T-helper 1 cell treated with Interleukin-12 subunit alpha and Interleukin-12 subunit beta and Interleukin-4 antibody, amounts not matched to agents 30 ng/mL and 1 ng/mL, for 36 hours (primary cell): ENCODE results near the gene PRG2. TPM values are rescaled to one million over a fixed set of nuclear protein-coding genes. Genes with fewer than 3 reads are reported as not detected.

ENCODE experiments used
- intact Hi-C: fragments of 100-400 bp; cut with micrococcal nuclease; formaldehyde crosslinking; loops from one replicate; pipeline ENCODE4 v1.15.1; 2024
- total RNA-seq: library from RNA; stranded (reverse); gene quantifications from 2 replicates; pipeline ENCODE4 v1.2.3, GENCODE V29; 2022

The PRG2 gene
- total RNA-seq, 1 donor from 2014 or later = not detected

GRCh38 chr11:57353036-57353435 is 37.4 kb downstream of the PRG2 start:
- intact Hi-C loops = loop anchor here (5.0 kb wide), 1 partner anchor 511 kb away; no protein-coding TSS in a partner anchor

- intact Hi-C loops = loop anchor here (5.0 kb wide), 2 partner anchors 507 to 1438 kb away; no protein-coding TSS in a partner anchor
Observed at GRCh38 chr11:57349491-57350274, 40.8 kb downstream of the PRG2 start.

GRCh38 chr11:57348636-57349313 is 41.7 kb downstream of the PRG2 start:
- intact Hi-C loops = loop anchor here (5.0 kb wide), 1 partner anchor 1439 kb away; no protein-coding TSS in a partner anchor

GRCh38 chr11:57348052-57348451 is 42.4 kb downstream of the PRG2 start:
- intact Hi-C loops = loop anchor here (5.0 kb wide), 1 partner anchor 1439 kb away; no protein-coding TSS in a partner anchor

GRCh38 chr11:57347336-57347735 is 43.1 kb downstream of the PRG2 start:
- intact Hi-C loops = loop anchor here (5.0 kb wide), 1 partner anchor 1440 kb away; no protein-coding TSS in a partner anchor

GRCh38 chr11:57345555-57346211 is 44.8 kb downstream of the PRG2 start:
- intact Hi-C loops = loop anchor here (1.0 to 5.0 kb wide), 8 partner anchors 9 to 1442 kb away; partner anchors contain the start of gene RTN4RL2

- intact Hi-C loops = loop anchor here (1.0 to 5.0 kb wide), 8 partner anchors 9 to 1442 kb away; partner anchors contain the start of gene RTN4RL2
Observed at GRCh38 chr11:57344826-57345225, 45.6 kb downstream of the PRG2 start.

GRCh38 chr11:57343825-57344224 is 46.6 kb downstream of the PRG2 start:
- intact Hi-C loops = loop anchor here (2.0 kb wide), 1 partner anchor 113 kb away; no protein-coding TSS in a partner anchor

GRCh38 chr11:57342702-57343101 is 47.7 kb downstream of the PRG2 start:
- intact Hi-C loops = no loop called here

GRCh38 chr11:57341250-57341808 is 49.1 kb downstream of the PRG2 start:
- intact Hi-C loops = no loop called here

- intact Hi-C loops = no loop called here
Observed at GRCh38 chr11:57340039-57340615, 50.3 kb downstream of the PRG2 start.

- intact Hi-C loops = loop anchor here (5.0 kb wide), 1 partner anchor 1803 kb away; the partner anchor contains the start of gene FAM111A
Observed at GRCh38 chr11:57339328-57339727, 51.1 kb downstream of the PRG2 start.

- intact Hi-C loops = loop anchor here (5.0 kb wide), 1 partner anchor 1804 kb away; the partner anchor contains the start of gene FAM111A
Observed at GRCh38 chr11:57338142-57338541, 52.3 kb downstream of the PRG2 start, which contains the start of gene P2RX3. P2RX3 (plus strand) TSS chr11:57338352; CDS start chr11:57338551, 199 bp downstream.

GRCh38 chr11:57336856-57337255 is 53.6 kb downstream of the PRG2 start:
- intact Hi-C loops = loop anchor here (1.0 to 5.0 kb wide), 4 partner anchors 8 to 1805 kb away; partner anchors contain the start of genes FAM111A and TIMM10

Other genes starting within 250 kb of the PRG2 start
- not detected in 2 replicates for gene LRRC55, start 208.7 kb downstream of the PRG2 start, total RNA-seq
- not detected in 2 replicates for gene APLNR, start 153.4 kb downstream of the PRG2 start, total RNA-seq
- 12.4 and 14.1 TPM in 2 replicates for gene TNKS1BP1, start 65.7 kb downstream of the PRG2 start, total RNA-seq
- 152 TPM in 2 replicates for gene SSRP1, start 54.8 kb downstream of the PRG2 start, total RNA-seq
- gene P2RX3, start 52.3 kb downstream of the PRG2 start, total RNA-seq = not detected in 2 replicates
- gene PRG3, start 9.5 kb downstream of the PRG2 start, total RNA-seq = not detected in 2 replicates
- gene SLC43A3, start 36.5 kb upstream of the PRG2 start, total RNA-seq = 52.6 and 54.2 TPM in 2 replicates
- 0.12 and 0.34 TPM in 2 replicates for gene RTN4RL2, start 69.9 kb upstream of the PRG2 start, total RNA-seq
- 12.9 and 14.1 TPM in 2 replicates for gene SLC43A1, start 125.1 kb upstream of the PRG2 start, total RNA-seq
- gene TIMM10, start 140.1 kb upstream of the PRG2 start, total RNA-seq = 54.1 and 60.8 TPM in 2 replicates
- gene SMTNL1, start 146.9 kb upstream of the PRG2 start, total RNA-seq = not detected in 2 replicates
- 270 and 272 TPM in 2 replicates for gene UBE2L6, start 177.0 kb upstream of the PRG2 start, total RNA-seq
- gene SERPING1, start 207.0 kb upstream of the PRG2 start, total RNA-seq = 0.22 and 0.93 TPM in 2 replicates